PFSK-1 (cell line): ENCODE measurements around the gene TLR6.

Experiments
- FOXP2 ChIP-seq: optimal IDR thresholded peaks from 2 replicates; pipeline ENCODE3; 2011; ENCODE audit warnings: borderline replicate concordance, control low read depth, inconsistent platforms; ENCODE audit not compliant: insufficient read depth; ENCODE audit errors: extremely low read length, extremely low read depth
- POLR2AphosphoS5 ChIP-seq: IDR thresholded peaks from 2 replicates; pipeline ENCODE4 v1.6.1; 2012; ENCODE audit warnings: low read depth, mild to moderate bottlenecking, control low read depth, low read length, moderate library complexity
- SIN3A ChIP-seq: IDR thresholded peaks from 2 replicates; pipeline ENCODE4 v1.6.1; 2012; ENCODE audit warnings: mild to moderate bottlenecking, low read length, moderate library complexity, borderline replicate concordance; ENCODE audit not compliant: insufficient read depth
- TAF1 ChIP-seq: IDR thresholded peaks from 2 replicates; pipeline ENCODE4 v1.6.1; 2012; ENCODE audit warnings: low read length, control low read depth, borderline replicate concordance; ENCODE audit not compliant: insufficient read depth
- TF ChIP-seq, protein P1 (sequence below), 2 experiments: IDR thresholded peaks; 2 replicates each; pipeline versions ENCODE4 v1.6.1 to v1.8.0; 2011 to 2012; ENCODE audit warnings: low read depth in 2 of 2, low read length in 2 of 2, control low read depth in 1 of 2, inconsistent platforms in 1 of 2, mild to moderate bottlenecking in 1 of 2, moderate library complexity in 1 of 2; ENCODE audit not compliant: insufficient read depth in 1 of 2

DNA sequence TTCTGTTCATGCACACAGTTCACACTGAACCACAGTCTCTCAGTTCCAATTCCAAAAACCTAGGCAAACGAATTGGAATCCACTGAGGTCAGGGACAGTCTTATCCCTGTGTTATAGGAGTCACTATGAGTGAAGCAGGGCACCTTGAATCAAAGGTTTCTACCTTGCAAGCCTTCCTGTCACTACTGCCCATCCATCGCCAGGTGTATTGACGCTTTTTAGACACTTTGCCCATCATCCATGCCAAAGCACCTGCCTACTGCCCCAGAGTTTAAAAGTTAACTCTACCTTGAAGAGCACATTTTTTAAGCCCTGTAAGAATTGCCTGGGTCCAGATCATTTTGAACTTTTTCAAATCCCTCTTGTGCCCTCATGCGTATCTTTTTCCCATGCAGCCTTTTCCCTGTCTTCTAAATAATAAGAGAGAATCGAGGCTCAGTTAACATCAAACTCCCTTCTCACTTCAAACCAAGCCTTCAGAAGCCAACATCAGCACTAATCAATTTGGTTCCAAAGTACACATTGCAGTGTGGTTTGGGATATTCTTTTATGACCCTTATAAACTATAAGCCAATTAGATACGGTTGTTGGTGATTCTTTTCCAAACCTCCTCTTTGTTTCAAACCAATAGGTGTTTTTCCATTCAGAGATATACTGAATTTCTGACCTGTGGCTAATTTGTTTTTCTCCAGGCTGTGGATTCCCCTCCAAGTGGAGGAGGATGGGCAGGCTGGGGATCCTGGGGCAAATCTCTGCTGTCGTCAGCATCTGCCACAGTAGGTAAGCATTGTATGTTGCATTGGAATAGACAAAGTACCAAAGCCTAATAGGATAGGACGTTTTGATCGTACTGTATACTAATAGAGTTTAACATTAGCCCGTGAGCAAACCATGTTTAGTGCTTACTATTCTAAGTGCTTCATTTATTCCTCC lies 34.7 kb upstream of the TLR6 start:
- TF ChIP-seq POLR2AphosphoS5, result no peak
- TF ChIP-seq, protein P1, sequence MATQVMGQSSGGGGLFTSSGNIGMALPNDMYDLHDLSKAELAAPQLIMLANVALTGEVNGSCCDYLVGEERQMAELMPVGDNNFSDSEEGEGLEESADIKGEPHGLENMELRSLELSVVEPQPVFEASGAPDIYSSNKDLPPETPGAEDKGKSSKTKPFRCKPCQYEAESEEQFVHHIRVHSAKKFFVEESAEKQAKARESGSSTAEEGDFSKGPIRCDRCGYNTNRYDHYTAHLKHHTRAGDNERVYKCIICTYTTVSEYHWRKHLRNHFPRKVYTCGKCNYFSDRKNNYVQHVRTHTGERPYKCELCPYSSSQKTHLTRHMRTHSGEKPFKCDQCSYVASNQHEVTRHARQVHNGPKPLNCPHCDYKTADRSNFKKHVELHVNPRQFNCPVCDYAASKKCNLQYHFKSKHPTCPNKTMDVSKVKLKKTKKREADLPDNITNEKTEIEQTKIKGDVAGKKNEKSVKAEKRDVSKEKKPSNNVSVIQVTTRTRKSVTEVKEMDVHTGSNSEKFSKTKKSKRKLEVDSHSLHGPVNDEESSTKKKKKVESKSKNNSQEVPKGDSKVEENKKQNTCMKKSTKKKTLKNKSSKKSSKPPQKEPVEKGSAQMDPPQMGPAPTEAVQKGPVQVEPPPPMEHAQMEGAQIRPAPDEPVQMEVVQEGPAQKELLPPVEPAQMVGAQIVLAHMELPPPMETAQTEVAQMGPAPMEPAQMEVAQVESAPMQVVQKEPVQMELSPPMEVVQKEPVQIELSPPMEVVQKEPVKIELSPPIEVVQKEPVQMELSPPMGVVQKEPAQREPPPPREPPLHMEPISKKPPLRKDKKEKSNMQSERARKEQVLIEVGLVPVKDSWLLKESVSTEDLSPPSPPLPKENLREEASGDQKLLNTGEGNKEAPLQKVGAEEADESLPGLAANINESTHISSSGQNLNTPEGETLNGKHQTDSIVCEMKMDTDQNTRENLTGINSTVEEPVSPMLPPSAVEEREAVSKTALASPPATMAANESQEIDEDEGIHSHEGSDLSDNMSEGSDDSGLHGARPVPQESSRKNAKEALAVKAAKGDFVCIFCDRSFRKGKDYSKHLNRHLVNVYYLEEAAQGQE (IDR thresholded peaks at IDR 0.05; ENCODE audit: insufficient read depth in 1 of 2, low read depth in 2 of 2, low read length in 2 of 2), result no peak
- no peak for TF ChIP-seq SIN3A
- no peak for TF ChIP-seq FOXP2
- no peak for TF ChIP-seq TAF1
